GM20431 (cell line): Measurements from ENCODE around the gene DLGAP5.

ENCODE experiments used
- in situ Hi-C: fragments of 300-500 bp; cut with MseI, MboI; formaldehyde crosslinking; loops from one replicate; pipeline ENCODE4 v1.15.0; 2020; ENCODE audit warnings: low sequenced_read_pairs; ENCODE audit not compliant: unreplicated experiment

Gene DLGAP5

GRCh38 chr14:55131370-55132137 lies 59.8 kb downstream of the DLGAP5 start:
- in situ Hi-C loops = no loop called here

- in situ Hi-C loops = no loop called here
These were observed 61.2 kb downstream of the DLGAP5 start for GRCh38 chr14:55130196-55130550.

GRCh38 chr14:55129428-55130195 lies 61.8 kb downstream of the DLGAP5 start:
- in situ Hi-C loops = no loop called here

- in situ Hi-C loops = no loop called here
These were observed 62.3 kb downstream of the DLGAP5 start, which contains the start of gene LGALS3 for GRCh38 chr14:55129086-55129427. LGALS3 (plus strand) TSS chr14:55129252; CDS start chr14:55137374, 8,122 bp downstream.

- in situ Hi-C loops = no loop called here
These were observed 62.8 kb downstream of the DLGAP5 start for GRCh38 chr14:55128386-55129085.

GRCh38 chr14:55127460-55127951 lies 63.9 kb downstream of the DLGAP5 start:
- in situ Hi-C loops = no loop called here

- in situ Hi-C loops = no loop called here
These were observed 64.4 kb downstream of the DLGAP5 start for GRCh38 chr14:55126932-55127459.

GRCh38 chr14:55126034-55126433 lies 65.4 kb downstream of the DLGAP5 start:
- in situ Hi-C loops = no loop called here

GRCh38 chr14:55125403-55125802 lies 66.0 kb downstream of the DLGAP5 start:
- in situ Hi-C loops = no loop called here

GRCh38 chr14:55124774-55125386 lies 66.5 kb downstream of the DLGAP5 start:
- in situ Hi-C loops = no loop called here

GRCh38 chr14:55123852-55124639 lies 67.3 kb downstream of the DLGAP5 start:
- in situ Hi-C loops = no loop called here

- in situ Hi-C loops = no loop called here
These were observed 68.3 kb downstream of the DLGAP5 start for GRCh38 chr14:55123101-55123500.

GRCh38 chr14:55122440-55122986 lies 68.9 kb downstream of the DLGAP5 start:
- in situ Hi-C loops = no loop called here

GRCh38 chr14:55121628-55122439 lies 69.6 kb downstream of the DLGAP5 start:
- in situ Hi-C loops = no loop called here

GRCh38 chr14:55120571-55121495 lies 70.6 kb downstream of the DLGAP5 start:
- in situ Hi-C loops = no loop called here

GRCh38 chr14:55118761-55119160 lies 72.6 kb downstream of the DLGAP5 start:
- in situ Hi-C loops = no loop called here

GRCh38 chr14:55117803-55118441 lies 73.5 kb downstream of the DLGAP5 start:
- in situ Hi-C loops = no loop called here
